NCI-H1092 (cell line): ENCODE measurements around the gene ARID1B.
"Not testable (repeated sequence)": the region's sequence is repeated elsewhere in the genome, so short reads cannot be mapped to it uniquely, and the experiment has no call there.

Experiments used
- DNase-seq: peaks from one replicate; lab custom pipeline; 2025; lab: John Stamatoyannopoulos, UW

Gene ARID1B

GRCh38 chr6:156963712-156964700, 186.8 kb downstream of the ARID1B start:
- no peak for DNase-seq

GRCh38 chr6:156967852-156968251, 190.7 kb downstream of the ARID1B start:
- no peak for DNase-seq

- DNase-seq: no peak
These were observed 192.1 kb downstream of the ARID1B start for GRCh38 chr6:156969233-156969632.

GRCh38 chr6:156970595-156971112, 193.5 kb downstream of the ARID1B start:
- DNase-seq: no peak

GRCh38 chr6:156971153-156971885, 194.1 kb downstream of the ARID1B start:
- DNase-seq: no peak

GRCh38 chr6:156972145-156972544, 195.0 kb downstream of the ARID1B start:
- DNase-seq: no peak

- DNase-seq: no peak
These were observed 197.7 kb downstream of the ARID1B start for GRCh38 chr6:156974830-156975261.

GRCh38 chr6:156975414-156975813, 198.2 kb downstream of the ARID1B start:
- DNase-seq: no peak

- DNase-seq: peak; percentile 50
These were observed 199.3 kb downstream of the ARID1B start for GRCh38 chr6:156976216-156977127.

- peak; percentile 43 for DNase-seq
These were observed 200.5 kb downstream of the ARID1B start for GRCh38 chr6:156977527-156978291.

- DNase-seq: no peak
These were observed 201.8 kb downstream of the ARID1B start for GRCh38 chr6:156978948-156979347.

- DNase-seq: peak; percentile 42
These were observed 203.3 kb downstream of the ARID1B start for GRCh38 chr6:156980515-156980914.

GRCh38 chr6:156980948-156981347, 203.8 kb downstream of the ARID1B start:
- DNase-seq: no peak

GRCh38 chr6:156982168-156982567, 205.0 kb downstream of the ARID1B start:
- no peak for DNase-seq

- DNase-seq: not testable (repeated sequence)
These were observed 205.7 kb downstream of the ARID1B start for GRCh38 chr6:156982864-156983263.

- no peak for DNase-seq
These were observed 207.1 kb downstream of the ARID1B start for GRCh38 chr6:156984178-156984738.

GRCh38 chr6:156985309-156985708, 208.1 kb downstream of the ARID1B start:
- no peak for DNase-seq

GRCh38 chr6:156988276-156989158, 211.3 kb downstream of the ARID1B start:
- DNase-seq: no peak

GRCh38 chr6:156989159-156989806, 212.1 kb downstream of the ARID1B start:
- no peak for DNase-seq
